ENCODE measurements around the gene RAD51D.
A peak's percentile ranks its signal among the peaks of the same experiment; 100 is the strongest.
"Not testable (repeated sequence)": the region's sequence is repeated elsewhere in the genome, so short reads cannot be mapped to it uniquely, and the experiment has no call there.

The RAD51D gene

DNA sequence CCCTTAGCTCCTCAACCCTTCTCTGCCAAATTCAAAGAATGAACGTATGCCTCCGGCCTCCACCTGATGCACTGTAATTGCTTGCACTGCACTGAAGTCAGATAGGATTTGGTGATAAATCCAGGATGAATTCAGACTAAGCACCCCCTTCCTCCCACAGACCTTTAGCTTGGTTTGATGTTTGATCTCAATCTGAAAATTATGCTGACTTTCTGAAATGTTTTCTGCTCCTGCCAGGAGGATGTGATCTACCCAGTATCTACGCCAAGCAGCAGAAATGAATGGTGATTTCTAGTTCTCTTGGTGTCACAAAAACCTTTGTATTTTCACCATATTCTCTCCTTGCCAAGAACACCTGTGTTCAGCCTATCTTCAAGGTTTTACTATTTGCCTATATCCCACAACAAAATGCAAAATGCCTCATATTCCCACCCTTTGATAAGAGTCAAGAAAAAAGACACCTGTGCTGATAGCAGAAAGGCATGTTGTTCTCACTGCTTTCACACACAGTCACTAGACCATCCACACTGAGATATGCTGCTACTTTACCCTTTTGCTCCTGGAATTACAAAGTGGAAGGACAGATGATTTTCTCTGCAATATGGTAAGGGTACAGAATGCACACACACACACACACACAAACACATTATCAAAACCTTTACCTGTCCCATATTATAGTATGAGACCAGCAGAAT lies 70.8 kb downstream of the RAD51D start:
- H3K4me3 ChIP-seq (ENCODE audit: low read depth, low read length): no peak overlapping the region
- DNase-seq (ENCODE audit: low read depth): no peak

DNA sequence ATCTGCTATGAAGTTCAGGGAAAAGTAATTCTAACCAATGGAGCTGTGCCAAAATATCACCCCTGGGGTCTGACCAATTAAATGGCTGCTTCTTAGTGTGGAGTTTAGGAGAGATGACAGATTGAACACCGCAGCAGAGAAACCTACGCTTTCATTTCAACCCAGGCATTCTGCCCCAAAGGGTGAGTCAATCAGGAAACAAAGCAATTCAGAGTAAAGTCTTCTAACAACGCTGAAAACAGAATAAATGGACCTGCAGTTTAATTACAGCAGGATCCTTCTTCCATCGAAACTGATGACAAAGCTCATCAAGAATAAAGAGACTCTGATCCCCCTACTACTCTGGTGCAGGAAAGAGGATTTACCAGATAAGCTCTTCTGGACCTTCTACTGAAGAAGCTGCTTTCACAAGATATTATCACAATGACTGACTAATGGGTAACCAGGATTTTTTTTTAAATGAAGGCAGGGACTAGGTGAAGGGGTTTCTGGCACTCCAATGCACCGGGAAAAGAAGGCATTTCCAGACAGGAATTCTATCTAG lies 72.8 kb downstream of the RAD51D start:
- peak overlapping the region; percentile 21 for H3K4me3 ChIP-seq (ENCODE audit: low read depth, low read length)
- peak; percentile 56 for DNase-seq (ENCODE audit: low read depth)

DNA sequence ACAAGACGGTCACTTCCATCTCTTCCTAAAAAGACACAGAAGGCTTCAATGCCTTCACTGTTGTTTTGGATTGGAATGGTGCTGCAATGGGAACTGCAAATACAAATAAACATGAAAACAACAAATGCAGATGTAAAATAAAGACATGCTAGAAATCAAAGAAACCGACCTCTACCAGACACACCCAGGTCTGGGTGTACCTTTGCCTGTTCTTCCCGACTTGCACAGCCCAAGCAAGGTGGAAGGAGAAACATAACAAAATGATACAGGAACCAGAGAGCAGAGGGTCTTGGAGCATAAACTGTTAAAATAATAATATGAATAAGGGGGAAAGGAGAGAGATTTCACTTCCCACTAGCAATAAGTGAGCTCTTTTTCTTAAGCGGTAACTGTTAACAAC lies 73.4 kb downstream of the RAD51D start:
- peak overlapping the region; percentile 15 for H3K4me3 ChIP-seq (ENCODE audit: low read depth, low read length)
- no peak for DNase-seq (ENCODE audit: low read depth)

DNA sequence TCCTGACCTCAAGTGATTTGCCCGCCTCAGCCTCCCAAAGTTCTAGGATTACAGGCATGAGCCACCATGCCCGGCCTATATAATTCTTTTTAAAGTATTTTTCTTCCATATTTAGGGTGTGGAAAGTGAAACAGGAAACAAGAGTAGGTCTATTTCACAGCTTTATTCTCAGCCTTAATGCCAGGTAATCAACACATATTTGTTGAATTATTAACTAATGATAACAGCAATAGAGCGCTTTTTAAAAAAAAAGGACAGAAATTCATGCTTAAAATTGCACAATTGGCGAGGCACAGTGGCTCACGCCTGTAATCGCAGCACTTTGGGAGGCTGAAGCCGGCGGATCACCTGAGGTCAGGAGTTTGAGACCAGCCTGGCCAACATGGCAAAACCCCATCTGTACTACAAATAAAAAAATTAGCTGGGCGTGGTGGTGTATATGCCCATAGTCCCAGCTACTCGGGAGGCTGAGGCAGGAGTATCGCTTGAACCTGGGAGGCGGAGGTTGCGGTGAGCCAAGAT lies 74.1 kb downstream of the RAD51D start:
- H3K4me3 ChIP-seq (ENCODE audit: low read depth, low read length); DNase-seq (ENCODE audit: low read depth): not testable (repeated sequence)

DNA sequence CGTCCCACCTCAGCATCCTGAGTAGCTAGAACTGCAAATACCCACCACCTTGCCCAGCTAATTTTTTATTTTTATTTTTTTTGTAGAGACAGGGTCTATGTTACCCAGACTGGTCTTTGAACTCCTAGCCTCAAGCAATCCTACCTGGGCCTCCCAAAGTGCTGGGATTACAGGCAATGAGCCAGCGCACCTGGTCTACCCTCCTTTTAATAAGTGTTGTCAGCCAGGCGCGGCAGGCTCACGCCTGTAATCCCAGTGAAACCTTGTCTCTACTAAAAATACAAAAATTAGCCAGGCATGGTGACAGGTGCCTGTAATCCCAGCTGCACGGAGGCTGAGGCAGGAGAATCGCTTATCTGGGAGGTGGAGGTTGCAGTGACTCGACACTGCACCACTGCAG lies 75.5 kb downstream of the RAD51D start:
- DNase-seq (ENCODE audit: low read depth): no peak
- no peak overlapping the region for H3K4me3 ChIP-seq (ENCODE audit: low read depth, low read length)

Data from skeletal muscle cell (primary cell).